Measurements from ENCODE around the gene TOLLIP.

Gene TOLLIP

GRCh38 chr11:1238767-1239595, 70.5 kb downstream of the TOLLIP start:
- Histone ChIP-seq H3K4me1 (no peaks in the 10 kb centered on the region), H3K9me3 (ENCODE audit: control insufficient read depth, low read length) (no peaks in the 10 kb centered on the region), H3K79me2 (no peaks in the 10 kb centered on the region), H2AFZ (no peak overlapping the region), H3K36me3 (ENCODE audit: control insufficient read depth, insufficient read depth, low read length) (no peaks in the 10 kb centered on the region), H3K27me3 (ENCODE audit: control insufficient read depth, insufficient read depth, low read length) (no peaks in the 10 kb centered on the region), H3K4me3 (ENCODE audit: low read depth, low read length) (no peak overlapping the region), H3K27ac (no peak overlapping the region), H3K4me2 (ENCODE audit: low read length) (no peak overlapping the region), H3K9ac (no peak overlapping the region)
- TF ChIP-seq, protein P1, sequence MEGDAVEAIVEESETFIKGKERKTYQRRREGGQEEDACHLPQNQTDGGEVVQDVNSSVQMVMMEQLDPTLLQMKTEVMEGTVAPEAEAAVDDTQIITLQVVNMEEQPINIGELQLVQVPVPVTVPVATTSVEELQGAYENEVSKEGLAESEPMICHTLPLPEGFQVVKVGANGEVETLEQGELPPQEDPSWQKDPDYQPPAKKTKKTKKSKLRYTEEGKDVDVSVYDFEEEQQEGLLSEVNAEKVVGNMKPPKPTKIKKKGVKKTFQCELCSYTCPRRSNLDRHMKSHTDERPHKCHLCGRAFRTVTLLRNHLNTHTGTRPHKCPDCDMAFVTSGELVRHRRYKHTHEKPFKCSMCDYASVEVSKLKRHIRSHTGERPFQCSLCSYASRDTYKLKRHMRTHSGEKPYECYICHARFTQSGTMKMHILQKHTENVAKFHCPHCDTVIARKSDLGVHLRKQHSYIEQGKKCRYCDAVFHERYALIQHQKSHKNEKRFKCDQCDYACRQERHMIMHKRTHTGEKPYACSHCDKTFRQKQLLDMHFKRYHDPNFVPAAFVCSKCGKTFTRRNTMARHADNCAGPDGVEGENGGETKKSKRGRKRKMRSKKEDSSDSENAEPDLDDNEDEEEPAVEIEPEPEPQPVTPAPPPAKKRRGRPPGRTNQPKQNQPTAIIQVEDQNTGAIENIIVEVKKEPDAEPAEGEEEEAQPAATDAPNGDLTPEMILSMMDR (IDR thresholded peaks at IDR 0.05) = no peak

DNA sequence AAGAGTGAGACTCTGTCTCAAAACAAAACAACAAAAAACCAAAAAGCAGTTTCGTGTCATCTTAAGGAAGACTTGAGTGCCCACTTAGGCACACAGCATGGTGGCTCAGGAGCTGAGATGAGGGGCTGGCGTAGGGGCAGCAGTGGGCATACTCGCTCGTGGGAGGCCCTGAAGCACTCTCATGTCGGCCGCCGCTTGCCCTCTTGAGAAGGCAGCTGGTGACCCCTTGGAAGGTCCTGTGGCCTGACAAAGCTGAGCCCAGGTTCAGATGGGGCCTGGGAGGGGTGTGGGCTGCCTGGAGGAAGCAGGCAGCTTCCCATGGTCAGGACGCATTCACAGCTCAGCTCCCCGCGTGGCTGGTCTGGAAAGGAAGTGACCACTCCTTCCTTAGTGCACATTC, 71.6 kb downstream of the TOLLIP start:
- Histone ChIP-seq H3K9me3 (ENCODE audit: control insufficient read depth, low read length) (no peaks in the 10 kb centered on the region), H3K27ac (no peak overlapping the region), H2AFZ (no peak overlapping the region), H3K4me1 (no peaks in the 10 kb centered on the region), H3K9ac (no peak overlapping the region), H3K79me2 (no peaks in the 10 kb centered on the region), H3K36me3 (ENCODE audit: control insufficient read depth, insufficient read depth, low read length) (no peaks in the 10 kb centered on the region), H3K4me3 (ENCODE audit: low read depth, low read length) (no peak overlapping the region), H3K4me2 (ENCODE audit: low read length) (no peak overlapping the region), H3K27me3 (ENCODE audit: control insufficient read depth, insufficient read depth, low read length) (no peaks in the 10 kb centered on the region)
- TF ChIP-seq, protein P1 (IDR thresholded peaks at IDR 0.05) = no peak

DNA sequence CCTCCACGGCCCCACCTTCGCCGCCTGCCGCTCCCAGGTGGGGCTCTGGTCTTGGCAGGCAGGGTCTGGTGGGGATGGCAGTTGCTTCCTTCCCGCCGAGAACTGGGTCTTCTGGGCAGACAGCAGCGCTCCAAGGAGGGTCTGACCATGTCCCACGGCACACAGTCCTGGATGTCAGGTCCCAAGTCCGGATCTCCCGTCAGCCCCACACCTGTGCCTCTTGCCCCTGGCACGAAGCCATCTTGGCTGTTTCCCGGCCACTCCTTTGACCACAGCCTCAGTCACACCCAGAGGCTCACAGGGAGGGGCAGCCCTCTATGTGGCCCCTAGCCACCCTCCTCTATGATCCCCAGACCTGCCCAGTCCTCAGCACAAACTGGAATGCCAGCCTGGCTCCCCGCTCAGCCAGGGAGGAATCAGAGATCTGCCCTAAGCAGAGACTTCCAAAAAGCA, 72.3 kb downstream of the TOLLIP start:
- Histone ChIP-seq H3K27ac (no peak overlapping the region), H3K9ac (no peak overlapping the region), H3K4me1 (no peaks in the 10 kb centered on the region), H3K79me2 (no peaks in the 10 kb centered on the region), H3K9me3 (ENCODE audit: control insufficient read depth, low read length) (no peaks in the 10 kb centered on the region), H2AFZ (no peak overlapping the region), H3K27me3 (ENCODE audit: control insufficient read depth, insufficient read depth, low read length) (no peaks in the 10 kb centered on the region), H3K36me3 (ENCODE audit: control insufficient read depth, insufficient read depth, low read length) (no peaks in the 10 kb centered on the region), H3K4me2 (ENCODE audit: low read length) (no peak overlapping the region), H3K4me3 (ENCODE audit: low read depth, low read length) (no peak overlapping the region)
- TF ChIP-seq, protein P1 (IDR thresholded peaks at IDR 0.05) = no peak

DNA sequence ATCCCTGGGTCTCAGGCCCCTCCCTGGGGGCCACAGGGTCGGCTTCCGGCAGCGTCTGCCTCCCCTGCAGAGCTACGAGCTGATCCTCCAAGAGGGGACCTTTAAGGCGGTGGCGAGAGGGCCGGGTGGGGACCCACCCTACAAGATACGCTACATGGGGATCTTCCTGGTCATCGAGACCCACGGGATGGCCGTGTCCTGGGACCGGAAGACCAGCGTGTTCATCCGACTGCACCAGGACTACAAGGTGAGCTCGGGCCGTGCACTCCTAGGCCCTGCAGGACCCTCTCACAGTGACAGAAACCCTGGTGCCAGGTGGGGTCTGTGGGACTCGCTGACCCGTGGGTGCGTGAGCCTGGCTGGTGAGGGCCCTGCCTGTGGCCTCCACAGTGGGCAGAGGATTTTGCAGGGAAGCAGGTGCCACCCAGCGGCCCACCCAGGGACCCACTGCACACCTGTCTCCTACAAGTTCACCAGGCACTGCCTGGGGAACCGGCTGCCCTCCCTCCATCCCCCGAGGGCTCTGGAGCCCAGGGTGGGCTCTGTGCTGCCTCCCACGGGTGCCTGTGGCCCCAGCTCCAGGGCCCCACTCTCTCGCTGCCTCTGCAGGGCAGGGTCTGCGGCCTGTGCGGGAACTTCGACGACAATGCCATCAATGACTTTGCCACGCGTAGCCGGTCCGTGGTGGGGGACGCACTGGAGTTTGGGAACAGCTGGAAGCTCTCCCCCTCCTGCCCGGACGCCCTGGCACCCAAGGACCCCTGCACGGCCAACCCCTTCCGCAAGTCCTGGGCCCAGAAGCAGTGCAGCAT, 72.9 kb downstream of the TOLLIP start:
- no peak overlapping the region for H3K4me3 ChIP-seq (ENCODE audit: low read depth, low read length)
- no peaks in the 10 kb centered on the region for H3K36me3 ChIP-seq (ENCODE audit: control insufficient read depth, insufficient read depth, low read length)
- no peak overlapping the region for H3K4me2 ChIP-seq (ENCODE audit: low read length)
- H3K79me2 ChIP-seq = no peaks in the 10 kb centered on the region
- no peak overlapping the region for H3K27ac ChIP-seq
- H3K4me1 ChIP-seq = no peaks in the 10 kb centered on the region
- no peak overlapping the region for H2AFZ ChIP-seq
- no peaks in the 10 kb centered on the region for H3K27me3 ChIP-seq (ENCODE audit: control insufficient read depth, insufficient read depth, low read length)
- TF ChIP-seq, protein P1 (IDR thresholded peaks at IDR 0.05) = no peak
- no peaks in the 10 kb centered on the region for H3K9me3 ChIP-seq (ENCODE audit: control insufficient read depth, low read length)
- H3K9ac ChIP-seq = no peak overlapping the region

All from parathyroid adenoma (tissue), 2 donors.